HEK293 (cell line): ENCODE measurements around the gene GAPDHS.

ENCODE experiments used
- CTCF ChIA-PET: fragments of 350-600 bp; formaldehyde crosslinking; extraction: SDS; loops from one replicate; lab custom pipeline; 2021; ENCODE audit warnings: antibody characterized with exemption; lab: Yijun Ruan, JAX
- POLR2A ChIA-PET: fragments of 300-600 bp; formaldehyde crosslinking; extraction: SDS; loops from one replicate; lab custom pipeline; 2020; ENCODE audit warnings: antibody characterized with exemption, inconsistent platforms; lab: Yijun Ruan, JAX
- H3K27ac ChIP-seq: fragments of 200-500 bp; sonication (Bioruptor generic); 2 replicates; pipeline ENCODE4 v1.5.1; 2014; ENCODE audit warnings: low read depth, low read length, control low read depth, inconsistent platforms; ENCODE audit errors: extremely low read depth
- H3K36me3 ChIP-seq, 2 experiments: fragments of 200-500 bp in 1 of 2; sonication (Bioruptor generic) in 1 of 2; 1 replicate in 1 of 2; 2 replicates in 1 of 2; pipeline ENCODE4 v1.5.1; 2014 to 2017; ENCODE audit warnings: inconsistent platforms in 2 of 2, low read length in 2 of 2; ENCODE audit not compliant: control insufficient read depth in 2 of 2, insufficient read depth in 1 of 2
- H3K4me1 ChIP-seq: fragments of 200-500 bp; sonication (Bioruptor generic); 2 replicates; pipeline ENCODE4 v1.5.1; 2014; ENCODE audit warnings: mild to moderate bottlenecking, low read length, inconsistent platforms; ENCODE audit not compliant: control insufficient read depth, insufficient read depth
- H3K4me3 ChIP-seq: 2 replicates; pipeline ENCODE4 v1.5.1; 2011; ENCODE audit warnings: low read depth, mild to moderate bottlenecking, control low read depth, low read length, moderate library complexity
- H3K9me3 ChIP-seq: fragments of 200-500 bp; sonication (Bioruptor generic); 2 replicates; pipeline ENCODE4 v1.5.1; 2014; ENCODE audit warnings: low read depth, low read length, inconsistent platforms; ENCODE audit not compliant: control insufficient read depth, insufficient read depth
- EGR2 ChIP-seq: fragments of 450-650 bp; formaldehyde crosslinking; IDR thresholded peaks from 2 replicates; pipeline ENCODE4 v1.5.1; 2016; ENCODE audit warnings: low read depth, missing biosample characterization, missing genetic modification characterization
- GLIS1 ChIP-seq: fragments of 450-650 bp; formaldehyde crosslinking; IDR thresholded peaks from 2 replicates; pipeline ENCODE4 v1.5.1; 2016; ENCODE audit warnings: missing biosample characterization, missing genetic modification characterization
- HIC1 ChIP-seq: fragments of 450-650 bp; formaldehyde crosslinking; IDR thresholded peaks from 2 replicates; pipeline ENCODE4 v1.5.1; 2016; ENCODE audit warnings: missing biosample characterization, missing genetic modification characterization
- HOXA7 ChIP-seq: sonication (generic); formaldehyde crosslinking; IDR thresholded peaks from 2 replicates; pipeline ENCODE4 v1.8.1; 2022; ENCODE audit warnings: missing genetic modification reagents, borderline replicate concordance
- OSR2 ChIP-seq: fragments of 450-650 bp; formaldehyde crosslinking; IDR thresholded peaks from 2 replicates; pipeline ENCODE4 v1.5.1; 2016; ENCODE audit warnings: missing biosample characterization, missing genetic modification characterization
- PRDM4 ChIP-seq: fragments of 450-650 bp; formaldehyde crosslinking; IDR thresholded peaks from 2 replicates; pipeline ENCODE4 v1.5.1; 2017; ENCODE audit warnings: missing biosample characterization, missing genetic modification characterization
- PRDM6 ChIP-seq: fragments of 450-650 bp; formaldehyde crosslinking; IDR thresholded peaks from 2 replicates; pipeline ENCODE4 v1.5.1; 2017; ENCODE audit warnings: missing biosample characterization, missing genetic modification characterization
- REPIN1 ChIP-seq: fragments of 450-650 bp; formaldehyde crosslinking; IDR thresholded peaks from 2 replicates; pipeline ENCODE4 v1.5.1; 2017; ENCODE audit warnings: missing biosample characterization, missing genetic modification characterization, low read depth
- TSHZ1 ChIP-seq: fragments of 450-650 bp; formaldehyde crosslinking; IDR thresholded peaks from 2 replicates; pipeline ENCODE4 v1.5.1; 2016; ENCODE audit warnings: missing biosample characterization, missing genetic modification characterization, borderline replicate concordance
- WT1 ChIP-seq: fragments of 450-650 bp; formaldehyde crosslinking; IDR thresholded peaks from 2 replicates; pipeline ENCODE4 v1.5.1; 2016; ENCODE audit warnings: missing biosample characterization, missing genetic modification characterization
- ZBTB20 ChIP-seq: fragments of 450-650 bp; formaldehyde crosslinking; IDR thresholded peaks from 2 replicates; pipeline ENCODE4 v1.5.1; 2016; ENCODE audit warnings: missing biosample characterization, missing genetic modification characterization
- ZIC2 ChIP-seq: fragments of 450-650 bp; formaldehyde crosslinking; IDR thresholded peaks from 2 replicates; pipeline ENCODE4 v1.5.1; 2016; ENCODE audit warnings: missing biosample characterization, missing genetic modification characterization
- ZNF292 ChIP-seq: fragments of 450-650 bp; formaldehyde crosslinking; IDR thresholded peaks from 2 replicates; pipeline ENCODE4 v1.5.1; 2016; ENCODE audit warnings: low read depth, missing biosample characterization, missing genetic modification characterization, borderline replicate concordance
- ZNF350 ChIP-seq: fragments of 450-650 bp; formaldehyde crosslinking; IDR thresholded peaks from 2 replicates; pipeline ENCODE4 v1.5.0; 2017; ENCODE audit warnings: missing biosample characterization, mild to moderate bottlenecking, missing genetic modification characterization
- ZNF488 ChIP-seq: fragments of 450-650 bp; formaldehyde crosslinking; IDR thresholded peaks from 2 replicates; pipeline ENCODE4 v1.5.1; 2016; ENCODE audit warnings: missing biosample characterization, missing genetic modification characterization
- ZNF501 ChIP-seq: fragments of 450-650 bp; formaldehyde crosslinking; IDR thresholded peaks from 2 replicates; pipeline ENCODE4 v1.5.1; 2016; ENCODE audit warnings: missing biosample characterization, missing genetic modification characterization
- ZNF513 ChIP-seq: fragments of 450-650 bp; IDR thresholded peaks from 2 replicates; pipeline ENCODE4 v1.5.1; 2018; ENCODE audit warnings: missing biosample characterization, missing genetic modification characterization
- ZNF558 ChIP-seq: fragments of 450-650 bp; formaldehyde crosslinking; IDR thresholded peaks from 2 replicates; pipeline ENCODE4 v1.5.1; 2016; ENCODE audit warnings: missing biosample characterization, missing genetic modification characterization
- ZNF585B ChIP-seq: fragments of 450-650 bp; formaldehyde crosslinking; IDR thresholded peaks from 2 replicates; pipeline ENCODE4 v1.5.1; 2016; ENCODE audit warnings: missing biosample characterization, missing genetic modification characterization
- ZNF76 ChIP-seq: fragments of 450-650 bp; formaldehyde crosslinking; IDR thresholded peaks from 2 replicates; pipeline ENCODE4; 2016; ENCODE audit warnings: low read depth, missing biosample characterization, missing genetic modification characterization, borderline replicate concordance
- ZNF837 ChIP-seq: fragments of 450-650 bp; formaldehyde crosslinking; IDR thresholded peaks from 2 replicates; pipeline ENCODE4 v1.5.1; 2016; ENCODE audit warnings: missing biosample characterization, missing genetic modification characterization
- ZNF843 ChIP-seq: fragments of 450-650 bp; formaldehyde crosslinking; IDR thresholded peaks from 2 replicates; pipeline ENCODE4 v1.5.1; 2016; ENCODE audit warnings: missing biosample characterization, missing genetic modification characterization
- ZXDB ChIP-seq: fragments of 450-650 bp; formaldehyde crosslinking; IDR thresholded peaks from 2 replicates; pipeline ENCODE4 v1.5.1; 2016; ENCODE audit warnings: missing biosample characterization, missing genetic modification characterization

The GAPDHS gene

GRCh38 chr19:35512831-35513627 is 20.2 kb upstream of the GAPDHS start:
- Histone ChIP-seq H3K4me3 (no peak overlapping the region), H3K36me3 (peaks cover 0 to 6% of the 10 kb centered on the region in 2 experiments; a peak in 1 of 3 replicates), H3K4me1 (peaks cover 15% of the 10 kb centered on the region), H3K27ac (peak overlapping the region; percentile 9; the same call in 1 of the 2 replicates), H3K9me3 (no peaks in the 10 kb centered on the region; the same call in 1 of the 2 replicates)
- ChIA-PET CTCF (interaction anchor here (0.7 to 5.5 kb wide), 4 partner anchors 18 to 873 kb away, joined by 3 to 53 read pairs (median 4); no protein-coding TSS in a partner anchor), POLR2A (no interaction called here)
- TF ChIP-seq ZBTB20 (tag by site-specific recombination) (peak; percentile 42; the same call in 1 of the 2 replicates), HOXA7 (CRISPR knock-in tag) (no peak), GLIS1 (tag by site-specific recombination) (peak; percentile 71), OSR2 (tag by site-specific recombination) (no peak), ZNF843 (no peak), PRDM4 (no peak), EGR2 (tag by site-specific recombination) (peak; percentile 66; the same call in 1 of the 2 replicates), ZNF513 (tag by site-specific recombination) (no peak), ZIC2 (tag by site-specific recombination) (peak; percentile 74), ZNF501 (tag by site-specific recombination) (no peak), ZNF837 (no peak), ZNF585B (tag by site-specific recombination) (no peak), PRDM6 (tag by site-specific recombination) (no peak), ZNF76 (no peak), ZNF558 (tag by site-specific recombination) (no peak), ZNF292 (tag by site-specific recombination) (no peak), ZNF350 (tag by site-specific recombination) (no peak), WT1 (0 out of 2 replicates have a peak, but pooled peaks have one; percentile 33), REPIN1 (no peak), HIC1 (tag by site-specific recombination) (peak; percentile 57; the same call in 1 of the 2 replicates), ZNF488 (tag by site-specific recombination) (no peak), TSHZ1 (tag by site-specific recombination) (no peak), ZXDB (no peak)
